GM18517 (cell line): Measurements from ENCODE around the gene TRIP12.
"Not testable (repeated sequence)": the region's sequence is repeated elsewhere in the genome, so short reads cannot be mapped to it uniquely, and the experiment has no call there.

Source experiments
- ATAC-seq: cut with Tn5 transposase; IDR thresholded peaks from one replicate; pipeline ENCODE4 v1.9.1; 2021; ENCODE audit warnings: mild to moderate bottlenecking, moderate library complexity; ENCODE audit not compliant: unreplicated experiment

TRIP12 gene

GRCh38 chr2:229725716-229726574, 195.9 kb downstream of the TRIP12 start:
- ATAC-seq, result no peak

GRCh38 chr2:229723192-229723591, 198.6 kb downstream of the TRIP12 start:
- not testable (repeated sequence) for ATAC-seq

GRCh38 chr2:229719926-229720647, 201.7 kb downstream of the TRIP12 start:
- no peak for ATAC-seq

- no peak for ATAC-seq
Observed at GRCh38 chr2:229718057-229718456, 203.8 kb downstream of the TRIP12 start.

- ATAC-seq, result no peak
Observed at GRCh38 chr2:229715895-229716507, 205.8 kb downstream of the TRIP12 start.

GRCh38 chr2:229714736-229715541, 206.9 kb downstream of the TRIP12 start:
- no peak for ATAC-seq

GRCh38 chr2:229714080-229714735, 207.6 kb downstream of the TRIP12 start, which contains the start of gene DNER:
Gene DNER (minus strand): TSS chr2:229714555. CDS start chr2:229714423, 132 bp downstream.
- no peak for ATAC-seq
